HCT116 (cell line): ENCODE data around the gene ARHGAP19. TPM values are rescaled to one million over a fixed set of nuclear protein-coding genes. Genes with fewer than 3 reads are reported as not detected.

ENCODE experiments used
- ATAC-seq: fragments of 200-7000 bp; cut with Tn5 transposase; 2 replicates; pipeline ENCODE4 v1.9.1; 2020; ENCODE audit warnings: mild to moderate bottlenecking, moderate library complexity
- BruUV-seq: library from RNA; stranded (reverse); fragments of 400-500 nt; replicated peaks from 2 replicates; lab custom pipeline; 2021; lab: Mats Ljungman, UMichigan
- CTCF ChIA-PET: fragments of 300-600 bp; sonication (Branson Sonifier 250); formaldehyde crosslinking; loops from one replicate; lab custom pipeline; 2021; ENCODE audit warnings: antibody characterized with exemption; lab: Charles Lee
- POLR2A ChIA-PET: fragments of 300-600, 350-600 bp; sonication (Branson Sonifier 250); formaldehyde crosslinking; loops from one replicate; lab custom pipeline; 2021; ENCODE audit warnings: antibody characterized with exemption; lab: Charles Lee
- RAD21 ChIA-PET, 2 experiments: fragments of 300-600 bp; sonication (Branson Sonifier 250); formaldehyde crosslinking; loops; one replicate each; lab custom pipeline; 2023; ENCODE audit warnings: low total read pairs in 2 of 2; ENCODE audit not compliant: uncharacterized antibody in 2 of 2, unreplicated experiment in 2 of 2, low non-redundant PET in 1 of 2; lab: Charles Lee
- DNase-seq: peaks from one replicate; pipeline ENCODE4 v3.0.0-alpha.2; 2010; ENCODE audit warnings: low read depth, low spot score
- H2AFZ ChIP-seq: fragments of 200-600 bp; shearing (Covaris generic), sonication (generic); 2 replicates; pipeline ENCODE4 v1.6.1; 2017; ENCODE audit warnings: low read depth, mixed run types, mixed read lengths, antibody characterized with exemption, low read length; ENCODE audit not compliant: poor library complexity, severe bottlenecking
- H3K27ac ChIP-seq: 2 replicates; pipeline ENCODE4 v1.5.1; 2012; ENCODE audit warnings: low read depth, low read length
- H3K27me3 ChIP-seq: fragments of 200-600 bp; sonication (generic); 2 replicates; pipeline ENCODE4 v1.6.1; 2016; ENCODE audit warnings: mixed run types, low read length, mixed read lengths; ENCODE audit not compliant: insufficient read depth
- H3K36me3 ChIP-seq, 2 experiments: fragments of 200-500 bp in 1 of 2; fragments of 200-600 bp in 1 of 2; sonication (Bioruptor generic) in 1 of 2; sonication (generic) in 1 of 2; 2 replicates each; pipeline versions ENCODE4 v1.5.1 to v1.6.1; 2014 to 2016; ENCODE audit warnings: low read length in 2 of 2, inconsistent platforms in 1 of 2, mixed read lengths in 1 of 2, mixed run types in 1 of 2; ENCODE audit not compliant: insufficient read depth in 2 of 2, control insufficient read depth in 1 of 2
- H3K4me1 ChIP-seq, 2 experiments: fragments of 200-600 bp in 1 of 2; sonication (generic) in 1 of 2; 2 replicates each; pipeline versions ENCODE4 v1.5.1 to v1.6.1; 2012 to 2017; ENCODE audit warnings: low read length in 2 of 2, inconsistent platforms in 1 of 2, mild to moderate bottlenecking in 1 of 2, mixed read lengths in 1 of 2, mixed run types in 1 of 2, moderate library complexity in 1 of 2; ENCODE audit not compliant: insufficient read depth in 2 of 2, control insufficient read depth in 1 of 2
- H3K4me2 ChIP-seq: fragments of 200-600 bp; sonication (generic); 2 replicates; pipeline ENCODE4 v1.6.1; 2017; ENCODE audit warnings: mixed run types, low read length, mixed read lengths
- H3K4me3 ChIP-seq, 2 experiments: fragments of 200-600 bp in 1 of 2; sonication (generic) in 1 of 2; replicated peaks in 1 of 2; 2 replicates each; pipeline ENCODE4 v1.5.1; 2011 to 2016; ENCODE audit warnings: low read length in 2 of 2, control low read depth in 1 of 2, low read depth in 1 of 2, mild to moderate bottlenecking in 1 of 2, mixed read lengths in 1 of 2, mixed run types in 1 of 2
- H3K79me2 ChIP-seq: fragments of 200-600 bp; sonication (generic); 2 replicates; pipeline ENCODE4 v1.6.1; 2017; ENCODE audit warnings: mild to moderate bottlenecking, mixed run types, low read length, moderate library complexity, mixed read lengths; ENCODE audit not compliant: insufficient read depth
- H3K9ac ChIP-seq: fragments of 200-600 bp; sonication (generic); 2 replicates; pipeline ENCODE4 v1.6.1; 2016; ENCODE audit warnings: low read length, mixed read lengths
- H3K9me2 ChIP-seq: fragments of 200-600 bp; sonication (generic), shearing (Covaris generic); 2 replicates; pipeline ENCODE4 v1.6.1; 2017; ENCODE audit warnings: mixed run types, mild to moderate bottlenecking, moderate library complexity; ENCODE audit not compliant: insufficient read depth
- H3K9me3 ChIP-seq, 2 experiments: fragments of 200-500 bp in 1 of 2; fragments of 200-600 bp in 1 of 2; sonication (Bioruptor generic) in 1 of 2; sonication (generic) in 1 of 2; 2 replicates each; pipeline ENCODE4 v1.6.1; 2014 to 2017; ENCODE audit warnings: low read length in 2 of 2, mixed read lengths in 2 of 2, inconsistent platforms in 1 of 2, low read depth in 1 of 2, mild to moderate bottlenecking in 1 of 2, mixed run types in 1 of 2, moderate library complexity in 1 of 2; ENCODE audit not compliant: control insufficient read depth in 1 of 2, insufficient read depth in 1 of 2
- H4K20me1 ChIP-seq: fragments of 200-600 bp; sonication (generic), shearing (Covaris generic); 2 replicates; pipeline ENCODE4 v1.6.1; 2017; ENCODE audit warnings: mixed run types, mild to moderate bottlenecking, moderate library complexity; ENCODE audit not compliant: insufficient read depth
- CBX3 ChIP-seq: IDR thresholded peaks from 2 replicates; pipeline ENCODE4 v1.6.1; 2012; ENCODE audit warnings: low read depth
- CEBPB ChIP-seq: IDR thresholded peaks from 2 replicates; pipeline ENCODE4 v1.6.1; 2012; ENCODE audit warnings: low read depth
- ELF1 ChIP-seq: IDR thresholded peaks from 2 replicates; pipeline ENCODE4 v1.6.1; 2012; ENCODE audit warnings: low read depth, borderline replicate concordance
- EZH2 ChIP-seq: fragments of 200-600 bp; sonication (generic); IDR thresholded peaks from 2 replicates; pipeline ENCODE4 v1.6.1; 2017; ENCODE audit warnings: antibody characterized with exemption, mixed run types
- EZH2phosphoT487 ChIP-seq: fragments of 200-600 bp; IDR thresholded peaks from 2 replicates; pipeline ENCODE4 v1.6.1; 2018; ENCODE audit warnings: antibody characterized with exemption, borderline replicate concordance
- FOSL1 ChIP-seq: IDR thresholded peaks from 2 replicates; pipeline ENCODE4 v1.6.1; 2012; ENCODE audit warnings: low read depth
- JUND ChIP-seq: IDR thresholded peaks from 2 replicates; pipeline ENCODE4 v1.6.1; 2012
- POLR2AphosphoS5 ChIP-seq: IDR thresholded peaks from 2 replicates; pipeline ENCODE4 v1.6.1; 2011; ENCODE audit warnings: mild to moderate bottlenecking, low read depth, low read length, moderate library complexity
- RAD21 ChIP-seq: IDR thresholded peaks from 2 replicates; pipeline ENCODE4 v1.6.1; 2012; ENCODE audit warnings: low read depth, mild to moderate bottlenecking
- SRF ChIP-seq: IDR thresholded peaks from 2 replicates; pipeline ENCODE4 v1.6.1; 2012; ENCODE audit warnings: low read depth
- ZFX ChIP-seq: fragments of 450-650 bp; IDR thresholded peaks from 2 replicates; pipeline ENCODE4 v1.6.1; 2017
- ZNF274 ChIP-seq: fragments of 200-500 bp; sonication (Bioruptor generic); IDR thresholded peaks from 2 replicates; pipeline ENCODE4 v1.6.1; 2014; ENCODE audit warnings: mild to moderate bottlenecking, low read depth, low read length, inconsistent platforms
- intact Hi-C: fragments of 100-400 bp; cut with micrococcal nuclease; formaldehyde crosslinking; loops from 2 replicates; pipeline ENCODE4 v1.10.0; 2022
- total RNA-seq: library from RNA; stranded (reverse); gene quantifications from one replicate; pipeline ENCODE4 v1.2.1, GENCODE V29; 2021; ENCODE audit not compliant: unreplicated experiment
- TF ChIP-seq, protein P1 (sequence below), 3 experiments: fragments of 200-600 bp in 1 of 3; sonication (generic) in 1 of 3; IDR thresholded peaks in 2 of 3; conservative IDR thresholded peaks in 1 of 3; 2 replicates each; pipeline ENCODE4 v1.5.1; 2012 to 2017; ENCODE audit warnings: low read depth in 2 of 3, low read length in 2 of 3, antibody characterized with exemption in 1 of 3, borderline replicate concordance in 1 of 3, control low read depth in 1 of 3, mild to moderate bottlenecking in 1 of 3, mixed read lengths in 1 of 3, mixed run types in 1 of 3, moderate library complexity in 1 of 3; ENCODE audit not compliant: insufficient read depth in 1 of 3
- TF ChIP-seq, protein P2 (sequence below): IDR thresholded peaks from 2 replicates; pipeline ENCODE4 v1.6.1; 2012
- TF ChIP-seq, protein P3 (sequence below): IDR thresholded peaks from 2 replicates; pipeline ENCODE4 v1.6.1; 2012
- TF ChIP-seq, protein P4 (sequence below): IDR thresholded peaks from 2 replicates; pipeline ENCODE4 v1.6.1; 2012; ENCODE audit warnings: low read depth

Gene ARHGAP19
- total RNA-seq, 1 experiment from 2014 or later: 36.8 TPM

DNA sequence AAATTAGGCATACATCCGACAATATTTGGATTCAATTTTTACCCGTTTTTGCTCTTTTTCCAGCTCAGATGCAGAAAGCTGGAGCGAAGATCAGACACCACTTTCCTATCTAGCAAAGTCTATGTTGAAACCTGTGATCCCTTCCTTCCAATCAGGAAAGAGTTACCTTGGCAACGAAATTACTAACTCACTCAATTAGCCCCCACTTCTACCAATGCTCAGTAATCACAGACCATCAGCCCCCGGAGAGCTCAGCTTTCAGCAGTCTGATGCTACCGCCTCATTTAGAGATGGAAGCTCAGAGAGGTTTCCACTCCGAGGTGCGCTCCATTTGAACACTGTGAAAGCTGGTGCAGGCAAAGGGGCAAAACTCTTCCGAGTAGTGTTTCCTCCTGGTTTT lies 33.3 kb upstream of the ARHGAP19 start:
- H3K9ac ChIP-seq: no peak overlapping the region
- H3K79me2 ChIP-seq: no peaks in the 10 kb centered on the region
- CTCF ChIA-PET: no interaction called here
- no peaks in the 10 kb centered on the region for H3K36me3 ChIP-seq
- H3K27me3 ChIP-seq: no peaks in the 10 kb centered on the region
- DNase-seq: no peak
- POLR2A ChIA-PET: no interaction called here
- H3K9me2 ChIP-seq: no peaks in the 10 kb centered on the region
- RAD21 ChIA-PET: no interaction called here
- no peak overlapping the region for H3K4me2 ChIP-seq
- H3K27ac ChIP-seq: no peak overlapping the region
- BruUV-seq: no TSS peak
- H3K9me3 ChIP-seq: no peaks in the 10 kb centered on the region
- no peak for ATAC-seq
- H2AFZ ChIP-seq: no peak overlapping the region
- intact Hi-C loops: no loop called here
- peaks cover 19 to 23% of the 10 kb centered on the region in 2 experiments for H3K4me1 ChIP-seq
- H3K4me3 ChIP-seq: no peak overlapping the region
- no peaks in the 10 kb centered on the region for H4K20me1 ChIP-seq
- TF ChIP-seq CEBPB (no peak), EZH2 (no peak), ELF1 (no peak), EZH2phosphoT487 (no peak), ZFX (no peak), RAD21 (no peak), POLR2AphosphoS5 (no peak), FOSL1 (no peak), SRF (no peak), JUND (no peak), ZNF274 (no peak), CBX3 (no peak)
- TF ChIP-seq, protein P1, sequence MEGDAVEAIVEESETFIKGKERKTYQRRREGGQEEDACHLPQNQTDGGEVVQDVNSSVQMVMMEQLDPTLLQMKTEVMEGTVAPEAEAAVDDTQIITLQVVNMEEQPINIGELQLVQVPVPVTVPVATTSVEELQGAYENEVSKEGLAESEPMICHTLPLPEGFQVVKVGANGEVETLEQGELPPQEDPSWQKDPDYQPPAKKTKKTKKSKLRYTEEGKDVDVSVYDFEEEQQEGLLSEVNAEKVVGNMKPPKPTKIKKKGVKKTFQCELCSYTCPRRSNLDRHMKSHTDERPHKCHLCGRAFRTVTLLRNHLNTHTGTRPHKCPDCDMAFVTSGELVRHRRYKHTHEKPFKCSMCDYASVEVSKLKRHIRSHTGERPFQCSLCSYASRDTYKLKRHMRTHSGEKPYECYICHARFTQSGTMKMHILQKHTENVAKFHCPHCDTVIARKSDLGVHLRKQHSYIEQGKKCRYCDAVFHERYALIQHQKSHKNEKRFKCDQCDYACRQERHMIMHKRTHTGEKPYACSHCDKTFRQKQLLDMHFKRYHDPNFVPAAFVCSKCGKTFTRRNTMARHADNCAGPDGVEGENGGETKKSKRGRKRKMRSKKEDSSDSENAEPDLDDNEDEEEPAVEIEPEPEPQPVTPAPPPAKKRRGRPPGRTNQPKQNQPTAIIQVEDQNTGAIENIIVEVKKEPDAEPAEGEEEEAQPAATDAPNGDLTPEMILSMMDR (IDR thresholded peaks at IDR 0.05 in 2 of 3, conservative IDR thresholded peaks at IDR 0.05 in 1 of 3; ENCODE audit: borderline replicate concordance in 1 of 3, insufficient read depth in 1 of 3, low read depth in 2 of 3, low read length in 2 of 3): no peak
- TF ChIP-seq, protein P2, sequence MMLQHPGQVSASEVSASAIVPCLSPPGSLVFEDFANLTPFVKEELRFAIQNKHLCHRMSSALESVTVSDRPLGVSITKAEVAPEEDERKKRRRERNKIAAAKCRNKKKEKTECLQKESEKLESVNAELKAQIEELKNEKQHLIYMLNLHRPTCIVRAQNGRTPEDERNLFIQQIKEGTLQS: no peak
- TF ChIP-seq, protein P3, sequence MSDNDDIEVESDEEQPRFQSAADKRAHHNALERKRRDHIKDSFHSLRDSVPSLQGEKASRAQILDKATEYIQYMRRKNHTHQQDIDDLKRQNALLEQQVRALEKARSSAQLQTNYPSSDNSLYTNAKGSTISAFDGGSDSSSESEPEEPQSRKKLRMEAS: no peak
- TF ChIP-seq, protein P4, sequence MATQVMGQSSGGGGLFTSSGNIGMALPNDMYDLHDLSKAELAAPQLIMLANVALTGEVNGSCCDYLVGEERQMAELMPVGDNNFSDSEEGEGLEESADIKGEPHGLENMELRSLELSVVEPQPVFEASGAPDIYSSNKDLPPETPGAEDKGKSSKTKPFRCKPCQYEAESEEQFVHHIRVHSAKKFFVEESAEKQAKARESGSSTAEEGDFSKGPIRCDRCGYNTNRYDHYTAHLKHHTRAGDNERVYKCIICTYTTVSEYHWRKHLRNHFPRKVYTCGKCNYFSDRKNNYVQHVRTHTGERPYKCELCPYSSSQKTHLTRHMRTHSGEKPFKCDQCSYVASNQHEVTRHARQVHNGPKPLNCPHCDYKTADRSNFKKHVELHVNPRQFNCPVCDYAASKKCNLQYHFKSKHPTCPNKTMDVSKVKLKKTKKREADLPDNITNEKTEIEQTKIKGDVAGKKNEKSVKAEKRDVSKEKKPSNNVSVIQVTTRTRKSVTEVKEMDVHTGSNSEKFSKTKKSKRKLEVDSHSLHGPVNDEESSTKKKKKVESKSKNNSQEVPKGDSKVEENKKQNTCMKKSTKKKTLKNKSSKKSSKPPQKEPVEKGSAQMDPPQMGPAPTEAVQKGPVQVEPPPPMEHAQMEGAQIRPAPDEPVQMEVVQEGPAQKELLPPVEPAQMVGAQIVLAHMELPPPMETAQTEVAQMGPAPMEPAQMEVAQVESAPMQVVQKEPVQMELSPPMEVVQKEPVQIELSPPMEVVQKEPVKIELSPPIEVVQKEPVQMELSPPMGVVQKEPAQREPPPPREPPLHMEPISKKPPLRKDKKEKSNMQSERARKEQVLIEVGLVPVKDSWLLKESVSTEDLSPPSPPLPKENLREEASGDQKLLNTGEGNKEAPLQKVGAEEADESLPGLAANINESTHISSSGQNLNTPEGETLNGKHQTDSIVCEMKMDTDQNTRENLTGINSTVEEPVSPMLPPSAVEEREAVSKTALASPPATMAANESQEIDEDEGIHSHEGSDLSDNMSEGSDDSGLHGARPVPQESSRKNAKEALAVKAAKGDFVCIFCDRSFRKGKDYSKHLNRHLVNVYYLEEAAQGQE: no peak
